Heart right ventricle (tissue), 16 donors: Measurements from ENCODE around the gene TRABD2B. TPM values are rescaled to one million over a fixed set of nuclear protein-coding genes. Genes with fewer than 3 reads are reported as not detected.

ENCODE experiments used
- ATAC-seq, 8 donors: fragments of 200-7000 bp; cut with Tn5 transposase; one replicate each; pipeline ENCODE4 v1.9.1; 2020; ENCODE audit warnings: mild to moderate bottlenecking in 8 of 8, moderate library complexity in 8 of 8, moderate number of reproducible peaks in 1 of 8
- DNase-seq, 2 donors: peaks; one replicate each; pipeline ENCODE4 v3.0.0-alpha.2; 2020
- H3K27ac ChIP-seq, 10 donors: fragments of 200-600 bp; sonication (generic) in 2 of 10; one replicate each; pipeline versions ENCODE4 v1.5.0 to v1.8.0; 2020 to 2022; ENCODE audit warnings: mild to moderate bottlenecking in 3 of 10
- H3K27me3 ChIP-seq, 7 donors: fragments of 200-600 bp; one replicate each; pipeline ENCODE4 v1.8.0; 2021 to 2022; ENCODE audit warnings: mild to moderate bottlenecking in 2 of 7
- H3K36me3 ChIP-seq, 9 donors: fragments of 200-600 bp; sonication (generic) in 1 of 9; one replicate each; pipeline versions ENCODE4 v1.5.0 to v1.8.0; 2020 to 2022; ENCODE audit warnings: mild to moderate bottlenecking in 2 of 9
- H3K4me1 ChIP-seq, 9 donors: fragments of 200-600 bp; sonication (generic) in 1 of 9; one replicate each; pipeline versions ENCODE4 v1.5.0 to v1.8.0; 2020 to 2022; ENCODE audit warnings: mild to moderate bottlenecking in 4 of 9
- H3K4me3 ChIP-seq, 10 donors: fragments of 200-600 bp; sonication (generic) in 2 of 10; one replicate each; pipeline versions ENCODE4 v1.5.0 to v1.8.0; 2020 to 2022; ENCODE audit warnings: mild to moderate bottlenecking in 7 of 10, moderate library complexity in 2 of 10
- H3K9me3 ChIP-seq, 11 donors: fragments of 200-600 bp in 10 of 11; sonication (generic) in 2 of 11; one replicate each; pipeline versions ENCODE4 v1.5.0 to v1.8.0; 2013 to 2022; ENCODE audit warnings: mild to moderate bottlenecking in 2 of 11, control low read depth in 1 of 11, moderate library complexity in 1 of 11
- CTCF ChIP-seq, 9 donors: fragments of 200-600 bp; sonication (generic) in 2 of 9; IDR thresholded peaks; one replicate each; pipeline versions ENCODE4 v1.5.0 to v1.8.0; 2021 to 2022; ENCODE audit warnings: antibody characterized with exemption in 9 of 9, mild to moderate bottlenecking in 5 of 9, moderate library complexity in 1 of 9
- WGBS, 2 donors: extraction: QIAGEN DNeasy Blood & Tissue Kit; methylation state at CpG; one replicate each; pipeline ENCODE4 v1.1.7; 2013; ENCODE audit warnings: inconsistent platforms in 1 of 2; 5-methylcytosine and 5-hydroxymethylcytosine counted together
- intact Hi-C, 10 donors: fragments of 100-400 bp; cut with DNase I; formaldehyde crosslinking; loops; one replicate each; pipeline versions ENCODE4 v1.11.1 to v1.14.2; 2022
- polyA plus RNA-seq, 2 donors: library from polyadenylated mRNA; stranded (reverse); fragments of 200-250 nt; gene quantifications; one replicate each; pipeline ENCODE4 v1.2.3, GENCODE V29; 2013
- total RNA-seq, 10 donors: library from RNA; stranded (reverse); fragmentation: NEBNext Ultra II Directional in 3 of 10; extraction: Animal tissue kit (Norgen Biotek cat#: 25700) in 3 of 10; gene quantifications; one replicate each; pipeline versions ENCODE4 v1.2.1 to v1.2.4, GENCODE V29; 2021 to 2023
- donor health status: Arrhythmogenic right ventricular cardiomyopathy.
- donor health status: ischemic (EF 13 %, LVEDD 7.1; RV severe dilation, severe dysfunction).
- donor health status: healthy with polysubstance abuse.
- donor health status: DM: no; HTN: yes; CAD: no.
- donor health status: DM: no; HTN: no; CAD: no.
- donor health status: ischemic (EF 25% LVEDD 6.9; RV normal size, moderate dysfunction).
- donor health status: ischemic (EF 25% LVEDD 5.7; RV mildly dilated, moderate dysfunction).
- donor health status: healthy.
- donor health status: DM: yes; HTN: yes; CAD: no.
- donor health status: Ischemic cardiomyopathy.
- donor health status: ischemic (EF 35%, LVEDD 5.7; RV mildly dilated, moderate dysfunction).
- donor health status: nonischemic (EF 11% LVEDD 7.7; RV severe dilation, severe dysfunction).
- donor health status: DM: yes; HTN: yes; CAD: no.
- donor health status: PGD.
- donor health status: ischemic (EF 29% LVEDD 5.4; RV normal size, mild dysfunction).
- donor health status: nonischemic (EF 23%, LVEDD 6.1; RV moderate dilation, normal function).

Gene TRABD2B
- total and polyA plus RNA-seq, 12 donors, result 0.21 to 1.1 (median 0.53) TPM

GRCh38 chr1:47843781-47844557 lies 153.2 kb downstream of the TRABD2B start:
- Histone ChIP-seq H3K27me3 (no peaks in the 10 kb centered on the region), H3K27ac (no peak overlapping the region), H3K9me3 (no peaks in the 10 kb centered on the region), H3K4me3 (no peak overlapping the region), H3K4me1 (peaks cover 0 to 5% (median 0%) of the 10 kb centered on the region in 9 donors), H3K36me3 (no peaks in the 10 kb centered on the region)
- ATAC-seq (no peak), DNase-seq (no peak)
- no peak for TF ChIP-seq CTCF (IDR thresholded peaks at IDR 0.05)
- intact Hi-C loops, result no loop called here
- 80 to 86% methylated on average over 10 of the region's 10 CpGs for WGBS, 2 donors

GRCh38 chr1:47843059-47843458 lies 154.1 kb downstream of the TRABD2B start:
- Histone ChIP-seq H3K27me3 (no peaks in the 10 kb centered on the region), H3K4me3 (no peak overlapping the region), H3K4me1 (peaks cover 0 to 8% (median 0%) of the 10 kb centered on the region in 9 donors), H3K27ac (no peak overlapping the region), H3K9me3 (no peaks in the 10 kb centered on the region), H3K36me3 (no peaks in the 10 kb centered on the region)
- no peak for ATAC-seq
- no peak for DNase-seq
- intact Hi-C loops, result no loop called here
- no peak for TF ChIP-seq CTCF (IDR thresholded peaks at IDR 0.05)
- 83 to 84% methylated on average over 6 of the region's 6 CpGs for WGBS, 2 donors

- intact Hi-C loops, result no loop called here
- Histone ChIP-seq H3K27ac (no peak overlapping the region), H3K4me1 (peaks cover 0 to 15% (median 0%) of the 10 kb centered on the region in 9 donors), H3K9me3 (no peaks in the 10 kb centered on the region), H3K4me3 (no peak overlapping the region), H3K27me3 (no peaks in the 10 kb centered on the region), H3K36me3 (no peaks in the 10 kb centered on the region)
- no peak for DNase-seq
- ATAC-seq, result no peak
- no peak for TF ChIP-seq CTCF (IDR thresholded peaks at IDR 0.05)
- WGBS, 2 donors, result 64 to 71% methylated on average over 5 of the region's 5 CpGs
Measured at GRCh38 chr1:47842228-47842919, 154.8 kb downstream of the TRABD2B start.

- intact Hi-C loops, result no loop called here
- no peak for DNase-seq
- no peak for TF ChIP-seq CTCF (IDR thresholded peaks at IDR 0.05)
- Histone ChIP-seq H3K4me1 (peaks cover 0 to 16% (median 0%) of the 10 kb centered on the region in 9 donors), H3K9me3 (peaks cover 0 to under 1% (median 0%) of the 10 kb centered on the region in 11 donors), H3K27me3 (no peaks in the 10 kb centered on the region), H3K36me3 (no peaks in the 10 kb centered on the region), H3K27ac (no peak overlapping the region), H3K4me3 (no peak overlapping the region)
- no peak for ATAC-seq
- WGBS, 2 donors, result 76 to 86% methylated on average over 3 of the region's 3 CpGs
Measured at GRCh38 chr1:47841356-47841755, 155.8 kb downstream of the TRABD2B start.
